HepG2 (cell line): Measurements from ENCODE around the gene TACC2. TPM values are rescaled to one million over a fixed set of nuclear protein-coding genes. Genes with fewer than 3 reads are reported as not detected.

Experiments used
- DNMT3B ChIP-seq: conservative IDR thresholded peaks from 2 replicates; pipeline ENCODE4 v1.6.1; 2016; ENCODE audit warnings: missing biosample characterization, control low read depth
- FOXJ3 ChIP-seq: sonication (generic); formaldehyde crosslinking; IDR thresholded peaks from 2 replicates; pipeline ENCODE4 v1.4.0; 2020; ENCODE audit warnings: missing genetic modification reagents, mild to moderate bottlenecking, borderline replicate concordance
- NR2F6 ChIP-seq, 2 experiments: IDR thresholded peaks; 2 replicates each; pipeline ENCODE4 v1.6.1; 2016; ENCODE audit warnings: antibody characterized with exemption in 1 of 2, mild to moderate bottlenecking in 1 of 2
- SMC3 ChIP-seq: IDR thresholded peaks from 2 replicates; pipeline ENCODE4 v1.6.1; 2011; ENCODE audit warnings: low read length, improper control_type of control experiment
- SOX5 ChIP-seq: IDR thresholded peaks from 2 replicates; pipeline ENCODE4 v1.6.1; 2016; ENCODE audit warnings: borderline replicate concordance
- ZNF234 ChIP-seq: sonication (generic); formaldehyde crosslinking; conservative IDR thresholded peaks from 2 replicates; pipeline ENCODE4 v1.5.1; 2020; ENCODE audit warnings: mild to moderate bottlenecking, missing genetic modification reagents
- ZNF329 ChIP-seq: sonication (generic); formaldehyde crosslinking; IDR thresholded peaks from 2 replicates; pipeline ENCODE4 v1.9.0; 2021; ENCODE audit warnings: low read depth, mild to moderate bottlenecking, missing genetic modification reagents
- ZNF367 ChIP-seq: sonication (generic); formaldehyde crosslinking; IDR thresholded peaks from 2 replicates; pipeline ENCODE4 v1.4.0; 2020; ENCODE audit warnings: missing genetic modification reagents, borderline replicate concordance
- ZNF441 ChIP-seq: sonication (generic); formaldehyde crosslinking; IDR thresholded peaks from 2 replicates; pipeline ENCODE4 v1.7.0; 2021; ENCODE audit warnings: missing genetic modification reagents, borderline replicate concordance
- polyA plus RNA-seq, 8 experiments: library from polyadenylated mRNA; depleted of rRNA in 3 of 8; stranded (reverse) in 7 of 8; unstranded in 1 of 8; fragments of >200 nt; fragmentation: Illumina TruSeq in 4 of 8; extraction: Trizol in 4 of 8; gene quantifications; 2 replicates each; pipeline versions ENCODE4 v1.2.1 to v1.2.3, GENCODE V29; 2011 to 2016; ENCODE audit warnings: low read depth in 4 of 8, missing spikeins in 1 of 8, mixed read lengths in 1 of 8; ENCODE audit not compliant: insufficient read depth in 1 of 8
- total RNA-seq, 5 experiments: library from RNA; depleted of rRNA; stranded (reverse); fragments of >200 nt; fragmentation: Illumina TruSeq; extraction: Trizol; gene quantifications; 2 replicates each; pipeline ENCODE4 v1.2.3, GENCODE V29; 2016; ENCODE audit warnings: low read depth in 1 of 5
- TF ChIP-seq, protein P1 (sequence below): sonication (generic); formaldehyde crosslinking; IDR thresholded peaks from 2 replicates; pipeline ENCODE4 v1.8.0; 2022; ENCODE audit warnings: mild to moderate bottlenecking, missing genetic modification reagents
- TF ChIP-seq, protein P2 (sequence below): sonication (generic); formaldehyde crosslinking; IDR thresholded peaks from 2 replicates; pipeline ENCODE4 v1.5.1; 2020; ENCODE audit warnings: mild to moderate bottlenecking, moderate library complexity, missing genetic modification reagents
- TF ChIP-seq, protein P3 (sequence below): fragments of 450-650 bp; IDR thresholded peaks from 2 replicates; pipeline ENCODE4 v1.6.1; 2017; ENCODE audit warnings: mild to moderate bottlenecking
- TF ChIP-seq, protein P4 (sequence below): sonication (generic); formaldehyde crosslinking; IDR thresholded peaks from 2 replicates; pipeline ENCODE4 v1.4.0; 2020; ENCODE audit warnings: missing genetic modification reagents
- TF ChIP-seq, protein P5 (sequence below): sonication (generic); formaldehyde crosslinking; IDR thresholded peaks from 2 replicates; pipeline ENCODE4 v1.5.0; 2020; ENCODE audit warnings: missing genetic modification reagents
- TF ChIP-seq, protein P6 (sequence below): sonication (generic); formaldehyde crosslinking; IDR thresholded peaks from 2 replicates; pipeline ENCODE4 v1.5.1; 2020; ENCODE audit warnings: missing genetic modification reagents, mild to moderate bottlenecking, borderline replicate concordance

The TACC2 gene
- total and polyA plus RNA-seq, 2 of the 13 experiments (the other 11 are each of a cell fraction or from before 2014, with no cell fraction given): 11.8 to 16.0 TPM

DNA sequence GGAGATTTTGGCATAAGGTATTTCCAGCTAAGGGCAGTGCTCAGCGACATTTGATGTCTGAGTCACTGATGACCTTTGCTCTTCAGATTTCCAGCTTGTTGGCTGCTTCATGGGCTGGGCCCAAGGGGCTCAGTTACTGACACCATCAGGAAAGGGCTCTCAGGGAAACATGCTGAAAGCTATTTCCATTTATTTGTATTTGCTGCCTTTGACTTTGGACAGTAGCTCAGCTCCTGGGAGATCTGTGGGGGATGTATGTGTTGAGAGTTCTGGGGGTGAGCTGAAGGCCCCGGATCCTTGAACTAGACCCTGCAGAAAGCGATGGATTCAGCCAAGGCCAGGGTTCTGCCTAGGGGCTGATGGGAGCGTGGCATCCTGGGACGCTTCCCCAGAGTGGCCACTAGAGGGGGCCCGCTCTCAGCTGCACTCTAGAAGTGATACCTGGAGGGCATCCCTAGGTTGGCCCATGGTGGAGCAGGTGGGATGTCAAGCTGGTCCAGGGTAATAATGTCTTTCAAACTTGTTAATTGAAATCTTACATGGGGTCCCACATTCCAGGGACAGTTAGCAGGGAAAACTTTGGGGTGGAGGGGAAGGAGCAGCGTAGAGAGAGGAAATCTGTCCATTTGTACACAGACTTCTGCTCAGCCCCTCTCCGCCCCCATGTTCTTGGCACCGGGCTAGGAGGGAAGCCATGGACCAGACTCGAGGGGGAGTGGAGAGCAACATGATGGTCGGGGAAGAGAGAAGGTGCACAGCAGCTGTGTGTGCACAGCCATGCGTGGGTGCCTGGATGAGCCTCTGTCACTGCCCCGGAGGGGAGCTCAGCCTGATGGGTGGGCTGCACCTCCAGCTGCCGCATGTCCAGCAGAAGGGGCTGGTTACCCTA lies 279.1 kb downstream of the TACC2 start (continued):
- TF ChIP-seq, protein P1, sequence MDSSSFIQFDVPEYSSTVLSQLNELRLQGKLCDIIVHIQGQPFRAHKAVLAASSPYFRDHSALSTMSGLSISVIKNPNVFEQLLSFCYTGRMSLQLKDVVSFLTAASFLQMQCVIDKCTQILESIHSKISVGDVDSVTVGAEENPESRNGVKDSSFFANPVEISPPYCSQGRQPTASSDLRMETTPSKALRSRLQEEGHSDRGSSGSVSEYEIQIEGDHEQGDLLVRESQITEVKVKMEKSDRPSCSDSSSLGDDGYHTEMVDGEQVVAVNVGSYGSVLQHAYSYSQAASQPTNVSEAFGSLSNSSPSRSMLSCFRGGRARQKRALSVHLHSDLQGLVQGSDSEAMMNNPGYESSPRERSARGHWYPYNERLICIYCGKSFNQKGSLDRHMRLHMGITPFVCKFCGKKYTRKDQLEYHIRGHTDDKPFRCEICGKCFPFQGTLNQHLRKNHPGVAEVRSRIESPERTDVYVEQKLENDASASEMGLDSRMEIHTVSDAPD (CRISPR knock-in tag): no peak
- TF ChIP-seq, protein P2, sequence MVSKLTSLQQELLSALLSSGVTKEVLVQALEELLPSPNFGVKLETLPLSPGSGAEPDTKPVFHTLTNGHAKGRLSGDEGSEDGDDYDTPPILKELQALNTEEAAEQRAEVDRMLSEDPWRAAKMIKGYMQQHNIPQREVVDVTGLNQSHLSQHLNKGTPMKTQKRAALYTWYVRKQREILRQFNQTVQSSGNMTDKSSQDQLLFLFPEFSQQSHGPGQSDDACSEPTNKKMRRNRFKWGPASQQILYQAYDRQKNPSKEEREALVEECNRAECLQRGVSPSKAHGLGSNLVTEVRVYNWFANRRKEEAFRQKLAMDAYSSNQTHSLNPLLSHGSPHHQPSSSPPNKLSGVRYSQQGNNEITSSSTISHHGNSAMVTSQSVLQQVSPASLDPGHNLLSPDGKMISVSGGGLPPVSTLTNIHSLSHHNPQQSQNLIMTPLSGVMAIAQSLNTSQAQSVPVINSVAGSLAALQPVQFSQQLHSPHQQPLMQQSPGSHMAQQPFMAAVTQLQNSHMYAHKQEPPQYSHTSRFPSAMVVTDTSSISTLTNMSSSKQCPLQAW (CRISPR knock-in tag): 0 out of 2 replicates have a peak, but pooled peaks have one; percentile 44
- TF ChIP-seq NR2F6 (IDR thresholded peaks at IDR 0.05) (no peak; the same call in none of the 2 replicates), NR2F6 (CRISPR knock-in tag; IDR thresholded peaks at IDR 0.05) (0 out of 2 replicates have a peak, but pooled peaks have one; percentile 18), ZNF367 (CRISPR knock-in tag) (no peak), ZNF329 (CRISPR knock-in tag) (no peak), SOX5 (CRISPR knock-in tag) (no peak), ZNF441 (CRISPR knock-in tag) (peak; percentile 54; the same call in 1 of the 2 replicates), DNMT3B (CRISPR knock-in tag) (no peak), ZNF234 (CRISPR knock-in tag) (no peak), FOXJ3 (no peak), SMC3 (peak; percentile 41)
- TF ChIP-seq, protein P3, sequence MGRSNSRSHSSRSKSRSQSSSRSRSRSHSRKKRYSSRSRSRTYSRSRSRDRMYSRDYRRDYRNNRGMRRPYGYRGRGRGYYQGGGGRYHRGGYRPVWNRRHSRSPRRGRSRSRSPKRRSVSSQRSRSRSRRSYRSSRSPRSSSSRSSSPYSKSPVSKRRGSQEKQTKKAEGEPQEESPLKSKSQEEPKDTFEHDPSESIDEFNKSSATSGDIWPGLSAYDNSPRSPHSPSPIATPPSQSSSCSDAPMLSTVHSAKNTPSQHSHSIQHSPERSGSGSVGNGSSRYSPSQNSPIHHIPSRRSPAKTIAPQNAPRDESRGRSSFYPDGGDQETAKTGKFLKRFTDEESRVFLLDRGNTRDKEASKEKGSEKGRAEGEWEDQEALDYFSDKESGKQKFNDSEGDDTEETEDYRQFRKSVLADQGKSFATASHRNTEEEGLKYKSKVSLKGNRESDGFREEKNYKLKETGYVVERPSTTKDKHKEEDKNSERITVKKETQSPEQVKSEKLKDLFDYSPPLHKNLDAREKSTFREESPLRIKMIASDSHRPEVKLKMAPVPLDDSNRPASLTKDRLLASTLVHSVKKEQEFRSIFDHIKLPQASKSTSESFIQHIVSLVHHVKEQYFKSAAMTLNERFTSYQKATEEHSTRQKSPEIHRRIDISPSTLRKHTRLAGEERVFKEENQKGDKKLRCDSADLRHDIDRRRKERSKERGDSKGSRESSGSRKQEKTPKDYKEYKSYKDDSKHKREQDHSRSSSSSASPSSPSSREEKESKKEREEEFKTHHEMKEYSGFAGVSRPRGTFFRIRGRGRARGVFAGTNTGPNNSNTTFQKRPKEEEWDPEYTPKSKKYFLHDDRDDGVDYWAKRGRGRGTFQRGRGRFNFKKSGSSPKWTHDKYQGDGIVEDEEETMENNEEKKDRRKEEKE: no peak
- TF ChIP-seq, protein P4, sequence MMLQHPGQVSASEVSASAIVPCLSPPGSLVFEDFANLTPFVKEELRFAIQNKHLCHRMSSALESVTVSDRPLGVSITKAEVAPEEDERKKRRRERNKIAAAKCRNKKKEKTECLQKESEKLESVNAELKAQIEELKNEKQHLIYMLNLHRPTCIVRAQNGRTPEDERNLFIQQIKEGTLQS (CRISPR knock-in tag): no peak
- TF ChIP-seq, protein P5, sequence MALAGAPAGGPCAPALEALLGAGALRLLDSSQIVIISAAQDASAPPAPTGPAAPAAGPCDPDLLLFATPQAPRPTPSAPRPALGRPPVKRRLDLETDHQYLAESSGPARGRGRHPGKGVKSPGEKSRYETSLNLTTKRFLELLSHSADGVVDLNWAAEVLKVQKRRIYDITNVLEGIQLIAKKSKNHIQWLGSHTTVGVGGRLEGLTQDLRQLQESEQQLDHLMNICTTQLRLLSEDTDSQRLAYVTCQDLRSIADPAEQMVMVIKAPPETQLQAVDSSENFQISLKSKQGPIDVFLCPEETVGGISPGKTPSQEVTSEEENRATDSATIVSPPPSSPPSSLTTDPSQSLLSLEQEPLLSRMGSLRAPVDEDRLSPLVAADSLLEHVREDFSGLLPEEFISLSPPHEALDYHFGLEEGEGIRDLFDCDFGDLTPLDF (CRISPR knock-in tag): no peak
- TF ChIP-seq, protein P6, sequence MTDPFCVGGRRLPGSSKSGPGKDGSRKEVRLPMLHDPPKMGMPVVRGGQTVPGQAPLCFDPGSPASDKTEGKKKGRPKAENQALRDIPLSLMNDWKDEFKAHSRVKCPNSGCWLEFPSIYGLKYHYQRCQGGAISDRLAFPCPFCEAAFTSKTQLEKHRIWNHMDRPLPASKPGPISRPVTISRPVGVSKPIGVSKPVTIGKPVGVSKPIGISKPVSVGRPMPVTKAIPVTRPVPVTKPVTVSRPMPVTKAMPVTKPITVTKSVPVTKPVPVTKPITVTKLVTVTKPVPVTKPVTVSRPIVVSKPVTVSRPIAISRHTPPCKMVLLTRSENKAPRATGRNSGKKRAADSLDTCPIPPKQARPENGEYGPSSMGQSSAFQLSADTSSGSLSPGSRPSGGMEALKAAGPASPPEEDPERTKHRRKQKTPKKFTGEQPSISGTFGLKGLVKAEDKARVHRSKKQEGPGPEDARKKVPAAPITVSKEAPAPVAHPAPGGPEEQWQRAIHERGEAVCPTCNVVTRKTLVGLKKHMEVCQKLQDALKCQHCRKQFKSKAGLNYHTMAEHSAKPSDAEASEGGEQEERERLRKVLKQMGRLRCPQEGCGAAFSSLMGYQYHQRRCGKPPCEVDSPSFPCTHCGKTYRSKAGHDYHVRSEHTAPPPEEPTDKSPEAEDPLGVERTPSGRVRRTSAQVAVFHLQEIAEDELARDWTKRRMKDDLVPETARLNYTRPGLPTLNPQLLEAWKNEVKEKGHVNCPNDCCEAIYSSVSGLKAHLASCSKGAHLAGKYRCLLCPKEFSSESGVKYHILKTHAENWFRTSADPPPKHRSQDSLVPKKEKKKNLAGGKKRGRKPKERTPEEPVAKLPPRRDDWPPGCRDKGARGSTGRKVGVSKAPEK (CRISPR knock-in tag): no peak
